Endometrial microvascular endothelial cells (primary cell): ENCODE results near the gene KHDRBS2. TPM values are rescaled to one million over a fixed set of nuclear protein-coding genes. Genes with fewer than 3 reads are reported as not detected.
"Not testable (repeated sequence)": the region's sequence is repeated elsewhere in the genome, so short reads cannot be mapped to it uniquely, and the experiment has no call there.

ENCODE experiments used
- in situ Hi-C: cut with HindIII; loops from 2 replicates; pipeline ENCODE4 v1.10.0; 2017; ENCODE audit warnings: low sequenced_read_pairs, low pct_unique_long_range_greater_than_20kb; ENCODE audit errors: inconsistent ontology term
- total RNA-seq: library from RNA; depleted of rRNA; stranded (reverse); fragments of >200 nt; gene quantifications from one replicate; pipeline ENCODE4 v1.2.3, GENCODE V29; 2015; ENCODE audit errors: inconsistent ontology term

Gene KHDRBS2
- total RNA-seq, 1 donor from 2014 or later, result not detected

- in situ Hi-C loops, result no loop called here
Measured at GRCh38 chr6:61935242-61935846, 350.7 kb downstream of the KHDRBS2 start.

GRCh38 chr6:61909486-61909885, 376.5 kb downstream of the KHDRBS2 start:
- in situ Hi-C loops, result no loop called here

GRCh38 chr6:61901748-61902147, 384.3 kb downstream of the KHDRBS2 start:
- in situ Hi-C loops, result no loop called here

GRCh38 chr6:61894536-61894935, 391.5 kb downstream of the KHDRBS2 start:
- in situ Hi-C loops, result no loop called here

GRCh38 chr6:61887423-61887822, 398.6 kb downstream of the KHDRBS2 start:
- in situ Hi-C loops, result no loop called here

- in situ Hi-C loops, result no loop called here
Measured at GRCh38 chr6:61886608-61887259, 399.3 kb downstream of the KHDRBS2 start.

GRCh38 chr6:61869632-61870400, 416.2 kb downstream of the KHDRBS2 start:
- in situ Hi-C loops, result no loop called here

GRCh38 chr6:61868507-61869080, 417.4 kb downstream of the KHDRBS2 start:
- in situ Hi-C loops, result no loop called here

GRCh38 chr6:61867635-61868034, 418.4 kb downstream of the KHDRBS2 start:
- in situ Hi-C loops, result no loop called here

- in situ Hi-C loops, result no loop called here
Measured at GRCh38 chr6:61857541-61857940, 428.5 kb downstream of the KHDRBS2 start.

- in situ Hi-C loops, result no loop called here
Measured at GRCh38 chr6:61841958-61842357, 444.1 kb downstream of the KHDRBS2 start.

GRCh38 chr6:61835237-61835636, 450.8 kb downstream of the KHDRBS2 start:
- in situ Hi-C loops, result no loop called here

- in situ Hi-C loops, result no loop called here
Measured at GRCh38 chr6:61833176-61833755, 452.8 kb downstream of the KHDRBS2 start.

GRCh38 chr6:61817716-61818115, 468.3 kb downstream of the KHDRBS2 start:
- in situ Hi-C loops, result no loop called here

- in situ Hi-C loops, result no loop called here
Measured at GRCh38 chr6:61810047-61810446, 476.0 kb downstream of the KHDRBS2 start.

- in situ Hi-C loops, result no loop called here
Measured at GRCh38 chr6:61809004-61809595, 476.9 kb downstream of the KHDRBS2 start.

GRCh38 chr6:61787998-61788397, 498.0 kb downstream of the KHDRBS2 start:
- in situ Hi-C loops, result no loop called here

- in situ Hi-C loops, result not testable (repeated sequence)
Measured at GRCh38 chr6:61769446-61769845, 516.6 kb downstream of the KHDRBS2 start.

GRCh38 chr6:61755739-61756138, 530.3 kb downstream of the KHDRBS2 start:
- in situ Hi-C loops, result no loop called here
